PC-3 (cell line): ENCODE results near the gene NME4. TPM values are rescaled to one million over a fixed set of nuclear protein-coding genes. Genes with fewer than 3 reads are reported as not detected.

Experiments used
- ATAC-seq: fragments of 200-7000 bp; cut with Tn5 transposase; 2 replicates; pipeline ENCODE4 v1.9.1; 2020; ENCODE audit warnings: mild to moderate bottlenecking, moderate library complexity
- BruUV-seq: library from RNA; stranded (reverse); fragments of 400-500 nt; replicated peaks from 2 replicates; lab custom pipeline; 2021; lab: Mats Ljungman, UMichigan
- CTCF ChIA-PET: fragments of 300-600 bp; sonication (Branson Sonifier 250); formaldehyde crosslinking; loops from one replicate; lab custom pipeline; 2022; ENCODE audit warnings: antibody characterized with exemption; lab: Charles Lee
- POLR2A ChIA-PET: fragments of 300-600 bp; sonication (Branson Sonifier 250); formaldehyde crosslinking; loops from one replicate; lab custom pipeline; 2022; ENCODE audit warnings: antibody characterized with exemption; ENCODE audit not compliant: unreplicated experiment; lab: Charles Lee
- DNase-seq: peaks from one replicate; pipeline ENCODE4 v3.0.0-alpha.2; 2015
- H2AFZ ChIP-seq: fragments of 300-600 bp; sonication (generic); 2 replicates; pipeline ENCODE4 v1.6.0; 2016; ENCODE audit warnings: antibody characterized with exemption, low read length
- H3F3A ChIP-seq: fragments of 300-600 bp; sonication (generic); one replicate; pipeline ENCODE4 v1.6.0; 2017; ENCODE audit warnings: antibody characterized with exemption, low read length, control low read depth, mild to moderate bottlenecking; ENCODE audit not compliant: unreplicated experiment
- H3K27ac ChIP-seq: fragments of 300-600 bp; sonication (generic); 2 replicates; pipeline ENCODE4 v1.5.1; 2016; ENCODE audit warnings: mild to moderate bottlenecking, low read length
- H3K27me3 ChIP-seq: fragments of 300-600 bp; sonication (generic); 2 replicates; pipeline ENCODE4 v1.6.1; 2016; ENCODE audit warnings: low read length, mixed read lengths
- H3K36me3 ChIP-seq: fragments of 300-600 bp; sonication (generic); 2 replicates; pipeline ENCODE4 v1.6.1; 2016; ENCODE audit warnings: low read depth, mixed run types, low read length, mixed read lengths
- H3K4me1 ChIP-seq: fragments of 300-600 bp; sonication (generic); 2 replicates; pipeline ENCODE4 v1.5.1; 2016; ENCODE audit warnings: low read length; ENCODE audit not compliant: insufficient read depth
- H3K4me2 ChIP-seq: fragments of 300-600 bp; sonication (generic); 2 replicates; pipeline ENCODE4 v1.6.0; 2016; ENCODE audit warnings: low read length
- H3K4me3 ChIP-seq: fragments of 300-600 bp; sonication (generic); 2 replicates; pipeline ENCODE4 v1.5.1; 2016; ENCODE audit warnings: mild to moderate bottlenecking, low read length, mixed read lengths
- H3K79me2 ChIP-seq: fragments of 300-600 bp; sonication (generic); 2 replicates; pipeline ENCODE4 v1.6.1; 2017; ENCODE audit warnings: low read length, mixed read lengths
- H3K9ac ChIP-seq: fragments of 300-600 bp; sonication (generic); 2 replicates; pipeline ENCODE4 v1.6.0; 2016; ENCODE audit warnings: mild to moderate bottlenecking, low read length
- H3K9me2 ChIP-seq: fragments of 300-600 bp; sonication (generic); replicated peaks from 2 replicates; pipeline ENCODE4 v1.6.1; 2016; ENCODE audit warnings: mixed run types, low read length, mixed read lengths
- H3K9me3 ChIP-seq: fragments of 300-600 bp; sonication (generic); 2 replicates; pipeline ENCODE4 v1.6.1; 2016; ENCODE audit warnings: low read length, mixed read lengths
- H4K20me1 ChIP-seq: fragments of 300-600 bp; sonication (generic); 2 replicates; pipeline ENCODE4 v1.6.1; 2016; ENCODE audit warnings: low read length, mixed read lengths
- CTCF ChIP-seq: fragments of 300-600 bp; sonication (generic); conservative IDR thresholded peaks from 2 replicates; pipeline ENCODE4 v1.5.1; 2017; ENCODE audit warnings: antibody characterized with exemption, low read depth, mild to moderate bottlenecking, low read length
- EZH2 ChIP-seq: fragments of 300-600 bp; sonication (generic); IDR thresholded peaks from one replicate; pipeline ENCODE4 v1.6.1; 2017; ENCODE audit warnings: antibody characterized with exemption, mild to moderate bottlenecking, low read length; ENCODE audit not compliant: unreplicated experiment
- EZH2phosphoT487 ChIP-seq: fragments of 300-600 bp; sonication (generic); IDR thresholded peaks from 2 replicates; pipeline ENCODE4 v1.6.1; 2018; ENCODE audit warnings: mild to moderate bottlenecking, antibody characterized with exemption, low read length, borderline replicate concordance
- intact Hi-C: fragments of 100-400 bp; cut with micrococcal nuclease; formaldehyde crosslinking; loops from 2 replicates; pipeline ENCODE4 v1.9.0; 2023
- total RNA-seq: library from RNA; depleted of rRNA; stranded (reverse); fragments of >200 nt; gene quantifications from 2 replicates; pipeline ENCODE4 v1.2.3, GENCODE V29; 2014

Gene NME4
- total RNA-seq, 1 experiment from 2014 or later, result 182 TPM

GRCh38 chr16:430904-431303 lies 33.9 kb downstream of the NME4 start:
- no TSS peak for BruUV-seq
- H3K27me3 ChIP-seq, result no peaks in the 10 kb centered on the region
- H3K36me3 ChIP-seq, result no peaks in the 10 kb centered on the region
- H2AFZ ChIP-seq, result no peak overlapping the region
- 0 out of 2 replicates have a peak, but pooled peaks cover 6% of the 10 kb centered on the region for H3K4me1 ChIP-seq
- intact Hi-C loops, result no loop called here
- no peaks in the 10 kb centered on the region for H3K9me2 ChIP-seq
- H4K20me1 ChIP-seq, result peaks cover 6% of the 10 kb centered on the region; the same call in 1 of the 2 replicates
- POLR2A ChIA-PET, result no interaction called here
- CTCF ChIA-PET, result no interaction called here
- H3K79me2 ChIP-seq, result peaks cover 17% of the 10 kb centered on the region
- H3K9ac ChIP-seq, result no peak overlapping the region
- no peaks in the 10 kb centered on the region for H3F3A ChIP-seq
- H3K9me3 ChIP-seq, result no peaks in the 10 kb centered on the region
- H3K4me2 ChIP-seq, result no peak overlapping the region
- H3K4me3 ChIP-seq, result no peak overlapping the region
- no peak for DNase-seq
- TF ChIP-seq EZH2phosphoT487 (no peak), EZH2 (no peak), CTCF (no peak)
- ATAC-seq, result no peak
- no peak overlapping the region for H3K27ac ChIP-seq

GRCh38 chr16:440627-441026 lies 43.6 kb downstream of the NME4 start:
- H3K9ac ChIP-seq, result no peak overlapping the region
- no TSS peak for BruUV-seq
- no peaks in the 10 kb centered on the region for H3K27me3 ChIP-seq
- TF ChIP-seq EZH2, result no peak
- CTCF ChIA-PET, result no interaction called here
- H3F3A ChIP-seq, result no peaks in the 10 kb centered on the region
- H3K4me1 ChIP-seq, result no peaks in the 10 kb centered on the region
- H3K4me2 ChIP-seq, result no peak overlapping the region
- H3K9me3 ChIP-seq, result no peaks in the 10 kb centered on the region
- no peaks in the 10 kb centered on the region for H3K36me3 ChIP-seq
- H3K9me2 ChIP-seq, result no peaks in the 10 kb centered on the region
- H3K27ac ChIP-seq, result no peak overlapping the region
- DNase-seq (no peak), ATAC-seq (no peak)
- POLR2A ChIA-PET, result no interaction called here
- no peak overlapping the region for H3K4me3 ChIP-seq
- H2AFZ ChIP-seq, result no peak overlapping the region
- intact Hi-C loops, result no loop called here
- H3K79me2 ChIP-seq, result no peaks in the 10 kb centered on the region
- H4K20me1 ChIP-seq, result no peaks in the 10 kb centered on the region

- ATAC-seq (no peak), DNase-seq (no peak)
- no peaks in the 10 kb centered on the region for H3K36me3 ChIP-seq
- no peak overlapping the region for H3K27ac ChIP-seq
- no peaks in the 10 kb centered on the region for H3K9me3 ChIP-seq
- no TSS peak for BruUV-seq
- no peak overlapping the region for H3K4me3 ChIP-seq
- no peaks in the 10 kb centered on the region for H3K79me2 ChIP-seq
- H3K4me2 ChIP-seq, result no peak overlapping the region
- H2AFZ ChIP-seq, result no peak overlapping the region
- intact Hi-C loops, result no loop called here
- H3K4me1 ChIP-seq, result no peaks in the 10 kb centered on the region
- H3F3A ChIP-seq, result no peaks in the 10 kb centered on the region
- ChIA-PET CTCF (no interaction called here), POLR2A (no interaction called here)
- no peaks in the 10 kb centered on the region for H3K9me2 ChIP-seq
- H3K27me3 ChIP-seq, result no peaks in the 10 kb centered on the region
- no peak for TF ChIP-seq EZH2
- TF ChIP-seq CTCF, result no peak
- TF ChIP-seq EZH2phosphoT487, result no peak
- H3K9ac ChIP-seq, result no peak overlapping the region
- H4K20me1 ChIP-seq, result no peaks in the 10 kb centered on the region
Observed at GRCh38 chr16:441447-441846, 44.4 kb downstream of the NME4 start.
